Jurkat, Clone E6-1 (cell line): ENCODE measurements around the gene B9D2.

Experiments
- DNase-seq: peaks from one replicate; pipeline ENCODE4 v3.0.0-alpha.2; 2011; ENCODE audit warnings: low read depth, low spot score
- H3K4me3 ChIP-seq: 2 replicates; pipeline ENCODE4 v1.5.1; 2011; ENCODE audit warnings: mild to moderate bottlenecking, low read length, control low read depth, moderate library complexity

B9D2 gene

DNA sequence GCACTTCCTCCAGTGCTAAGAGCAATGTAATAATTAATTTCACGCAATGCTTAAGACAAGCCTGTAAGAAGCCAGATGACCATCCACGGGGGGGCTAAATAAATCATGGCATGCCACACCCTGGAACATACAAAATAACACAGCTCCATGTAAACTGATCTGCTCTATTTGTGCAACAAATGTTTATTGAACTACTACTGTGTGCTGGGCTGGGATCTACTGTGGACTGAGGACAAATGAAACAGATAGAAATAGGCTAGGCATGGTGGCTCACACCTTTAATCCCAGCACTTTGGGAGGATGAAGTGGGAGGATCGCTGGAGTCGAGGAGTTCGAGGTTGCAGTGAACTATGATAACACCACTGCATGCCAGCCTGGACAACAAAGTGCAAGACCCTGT, 31.5 kb downstream of the B9D2 start:
- no peak overlapping the region for H3K4me3 ChIP-seq
- no peak for DNase-seq

GRCh38 chr19:41332000-41332399, 31.9 kb downstream of the B9D2 start:
- H3K4me3 ChIP-seq: no peak overlapping the region
- no peak for DNase-seq

DNA sequence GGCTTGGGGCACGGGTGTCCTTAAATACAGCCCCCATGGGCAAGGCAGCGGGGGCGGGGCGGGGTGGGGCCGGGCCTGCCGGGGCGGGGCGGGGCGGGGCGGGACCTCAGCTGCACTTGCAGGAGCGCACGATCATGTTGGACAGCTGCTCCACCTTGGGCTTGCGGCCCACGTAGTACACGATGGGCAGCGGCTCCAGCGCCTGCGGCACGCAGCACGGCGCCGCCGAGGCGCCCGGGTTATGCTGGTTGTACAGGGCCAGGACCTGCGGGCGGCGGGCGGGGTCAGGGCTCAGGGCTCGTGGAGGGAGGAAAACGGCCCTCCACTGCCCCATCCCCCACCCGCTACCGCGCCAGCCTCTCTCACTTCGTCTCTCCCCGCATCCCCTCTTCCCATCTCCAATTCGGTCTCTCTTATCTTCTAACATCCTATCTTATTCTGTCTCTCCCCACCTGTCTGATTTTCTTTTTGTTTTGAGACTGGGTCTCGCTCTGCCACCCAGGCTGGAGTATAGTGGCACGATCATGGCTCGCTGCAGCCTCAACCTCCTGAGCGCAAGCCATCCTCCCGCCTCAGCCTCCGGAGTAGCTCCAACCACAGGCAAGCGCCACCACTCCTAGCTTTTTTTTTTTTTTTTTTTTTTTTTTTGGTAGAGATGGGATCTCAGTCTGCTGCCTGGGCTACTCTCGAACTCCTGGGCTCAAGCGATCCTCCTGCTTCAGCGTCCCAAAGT, 32.8 kb downstream of the B9D2 start:
- DNase-seq: no peak
- no peak overlapping the region for H3K4me3 ChIP-seq

- no peak for DNase-seq
- H3K4me3 ChIP-seq: no peak overlapping the region
Observed at GRCh38 chr19:41330481-41330880, 33.5 kb downstream of the B9D2 start.

DNA sequence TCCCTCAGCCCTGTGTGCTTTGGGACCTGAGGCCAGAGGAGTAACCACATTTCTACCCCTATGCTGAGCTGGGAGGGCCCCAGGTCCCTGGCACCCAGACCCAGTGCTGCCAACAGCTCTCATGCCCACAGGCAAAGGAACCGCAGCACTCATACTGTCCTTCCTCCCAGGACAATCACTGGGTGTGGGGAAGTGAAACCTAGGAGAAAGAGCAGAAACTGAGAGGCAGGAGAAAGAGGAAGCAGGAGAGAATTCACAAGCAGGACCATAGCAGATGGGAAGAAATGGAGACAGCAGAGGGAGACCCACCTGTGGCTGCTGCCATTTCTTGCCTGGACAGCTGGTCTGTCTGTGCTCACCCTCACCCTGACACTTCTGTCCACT, 35.1 kb downstream of the B9D2 start:
- H3K4me3 ChIP-seq: no peak overlapping the region
- DNase-seq: no peak

DNA sequence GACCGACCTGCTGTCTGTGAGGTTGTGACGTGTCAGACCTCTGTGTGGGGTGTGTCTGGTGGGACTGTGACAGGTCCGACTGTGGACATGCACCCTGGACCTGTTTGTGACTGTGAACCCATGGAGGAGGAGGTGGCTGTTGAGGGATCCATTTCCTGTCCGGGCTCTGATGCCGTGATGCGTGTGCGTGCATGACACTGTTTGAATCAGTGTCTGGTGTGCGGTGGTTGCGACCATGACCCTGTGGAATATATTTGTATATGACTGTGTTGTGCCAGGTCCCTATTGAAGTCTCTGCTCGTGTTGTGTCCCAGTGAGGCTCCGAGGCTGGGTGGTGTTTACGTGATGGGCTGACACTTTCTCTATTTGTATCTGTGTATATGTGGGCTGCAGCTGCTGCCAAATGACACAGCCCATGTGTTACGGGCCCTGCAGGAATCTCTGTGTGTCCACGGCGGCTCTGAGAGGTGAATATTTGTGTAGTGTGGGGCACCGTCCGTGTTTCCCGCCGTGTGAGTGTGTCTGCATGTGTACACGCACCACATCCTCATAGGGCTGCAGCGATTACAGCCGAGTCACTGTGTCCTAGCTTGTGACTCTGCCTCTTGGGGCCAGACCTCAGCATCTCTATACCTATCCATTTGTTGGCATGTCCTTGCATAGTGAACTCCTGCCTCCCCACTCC, 35.6 kb downstream of the B9D2 start:
- DNase-seq: no peak
- no peak overlapping the region for H3K4me3 ChIP-seq

- DNase-seq: no peak
- H3K4me3 ChIP-seq: no peak overlapping the region
Observed at GRCh38 chr19:41327576-41328156, 36.3 kb downstream of the B9D2 start.

- DNase-seq: no peak
- H3K4me3 ChIP-seq: no peak overlapping the region
Observed at GRCh38 chr19:41327076-41327575, 36.8 kb downstream of the B9D2 start.

DNA sequence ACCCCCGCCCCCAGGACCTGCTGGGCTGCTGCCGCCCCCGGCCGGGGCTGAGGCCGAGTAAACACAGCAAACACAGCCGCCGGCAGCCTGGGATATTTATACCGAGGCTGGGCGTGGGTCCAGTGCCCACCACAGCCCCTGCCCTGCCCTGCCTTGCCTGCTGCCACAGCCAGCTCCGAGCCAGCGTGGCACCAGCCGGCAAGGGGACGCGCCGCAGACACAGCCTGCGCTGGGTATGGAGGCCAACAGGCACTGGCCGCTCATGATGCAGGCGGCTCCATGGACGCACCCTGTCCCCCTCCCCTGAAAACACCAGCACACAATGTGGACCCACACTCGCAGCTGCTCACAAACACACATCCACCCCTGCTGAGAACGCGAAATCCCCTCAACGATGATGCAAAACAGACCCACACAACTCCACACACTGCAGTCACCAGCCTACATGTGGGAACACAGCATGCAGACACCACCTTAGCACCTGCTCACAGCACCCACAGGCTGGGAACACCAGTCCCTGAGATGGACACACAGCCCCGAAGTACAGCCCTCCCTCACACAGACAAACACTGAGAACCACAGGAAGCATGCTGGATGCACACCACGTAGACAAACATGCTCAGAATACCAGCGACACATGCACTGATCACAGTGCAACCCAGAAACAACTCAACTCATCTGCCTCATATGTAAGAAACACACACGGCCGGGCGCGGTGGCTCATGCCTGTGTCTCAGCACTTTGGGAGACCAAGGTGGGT, 37.8 kb downstream of the B9D2 start:
- H3K4me3 ChIP-seq: no peak overlapping the region
- DNase-seq: no peak

- no peak overlapping the region for H3K4me3 ChIP-seq
- DNase-seq: no peak
Observed at GRCh38 chr19:41325640-41325946, 38.4 kb downstream of the B9D2 start.

DNA sequence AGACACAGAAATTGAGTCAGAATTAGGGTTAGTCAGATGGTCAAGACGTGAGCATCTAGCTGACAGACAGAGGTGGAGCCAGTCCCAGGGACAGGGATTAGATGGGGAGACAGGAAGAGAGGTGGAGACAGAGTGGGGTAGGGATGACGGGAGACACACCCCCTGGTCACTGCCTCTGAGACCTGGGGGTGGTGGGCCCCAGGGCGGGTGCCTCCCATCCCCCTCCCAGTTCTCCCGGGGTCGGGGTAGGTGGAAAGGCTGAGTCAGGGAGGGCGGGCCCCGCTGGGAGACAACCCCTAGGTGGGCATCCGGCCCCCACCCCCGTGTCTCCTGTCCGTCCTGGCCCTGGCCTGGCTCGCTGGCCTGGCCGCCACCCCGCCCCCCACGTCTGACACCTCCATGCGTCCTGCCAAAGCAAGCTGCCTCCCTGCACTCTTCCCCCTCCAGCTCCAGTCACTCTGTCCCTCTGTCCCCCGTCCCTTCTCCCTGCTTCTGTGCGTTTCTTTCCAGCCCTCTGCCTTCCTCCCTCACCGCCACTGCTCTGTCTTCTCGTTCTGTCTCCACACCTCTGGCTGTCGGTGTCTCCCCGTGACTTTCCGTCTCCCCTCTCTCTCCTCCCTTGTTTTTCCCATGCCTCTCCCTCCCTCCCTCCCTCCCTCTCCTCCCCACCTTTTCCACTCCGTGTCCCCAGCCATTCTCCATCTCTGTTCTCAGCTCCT, 38.9 kb downstream of the B9D2 start:
- H3K4me3 ChIP-seq: no peak overlapping the region
- no peak for DNase-seq

GRCh38 chr19:41324231-41324702, 39.7 kb downstream of the B9D2 start:
- H3K4me3 ChIP-seq: no peak overlapping the region
- no peak for DNase-seq

DNA sequence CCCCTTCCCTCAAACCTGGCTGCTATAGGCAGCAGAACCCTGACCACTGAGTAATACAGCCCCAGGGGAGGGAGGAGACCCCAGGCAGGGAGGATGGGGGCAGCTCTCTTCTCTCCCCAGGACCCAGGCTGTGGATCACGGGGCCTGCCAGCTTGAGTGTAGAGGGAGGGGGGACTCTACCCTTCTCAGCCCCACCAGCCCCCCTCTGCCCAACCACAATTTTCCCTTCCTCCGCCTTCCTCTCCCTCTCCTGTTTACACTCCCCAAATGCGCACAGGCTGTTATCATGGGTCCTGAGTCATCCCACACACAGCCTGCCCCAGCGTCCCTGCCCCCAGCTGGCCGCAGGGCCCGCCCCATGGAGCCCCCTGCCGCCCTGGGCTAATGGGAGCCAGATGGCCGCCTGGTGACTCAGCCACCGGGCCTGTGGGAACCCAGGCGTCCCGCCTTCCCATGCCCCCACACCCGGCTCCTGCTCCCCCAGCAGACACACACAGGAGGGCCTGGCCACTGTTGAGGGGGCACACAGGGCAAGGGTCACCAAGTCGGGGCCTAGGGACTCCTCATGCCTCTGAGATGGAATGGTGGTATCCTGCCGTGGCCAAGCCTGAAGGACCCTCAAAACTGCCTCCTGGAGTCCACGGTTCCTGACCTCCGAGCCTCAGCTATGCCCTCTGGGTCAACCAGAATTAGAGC, 40.4 kb downstream of the B9D2 start:
- no peak overlapping the region for H3K4me3 ChIP-seq
- DNase-seq: no peak

DNA sequence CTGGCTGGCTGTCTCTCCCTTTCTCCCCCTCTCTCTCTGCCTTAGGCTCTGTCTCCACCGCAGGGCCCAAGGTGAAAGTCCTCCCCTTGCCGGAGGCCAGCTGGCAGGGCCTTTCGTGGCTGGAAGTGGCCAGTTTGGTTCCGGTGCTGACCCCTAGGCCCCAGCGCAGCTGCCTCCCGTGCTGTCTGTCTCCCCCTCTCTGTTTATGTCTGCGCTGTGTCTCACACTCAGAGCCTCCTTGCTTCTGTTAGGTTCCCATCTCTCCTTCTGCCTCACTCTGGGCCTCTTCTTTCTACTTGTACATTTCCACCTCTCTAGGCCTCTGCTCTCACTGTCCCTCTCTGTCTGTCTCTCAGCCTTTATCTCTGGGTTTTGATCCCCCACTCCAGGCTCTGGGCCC, 40.9 kb downstream of the B9D2 start:
- H3K4me3 ChIP-seq: no peak overlapping the region
- no peak for DNase-seq

GRCh38 chr19:41322451-41322850, 41.5 kb downstream of the B9D2 start:
- no peak for DNase-seq
- H3K4me3 ChIP-seq: no peak overlapping the region

- DNase-seq: no peak
- H3K4me3 ChIP-seq: no peak overlapping the region
Observed at GRCh38 chr19:41321600-41322270, 42.2 kb downstream of the B9D2 start.

GRCh38 chr19:41321204-41321599, 42.7 kb downstream of the B9D2 start:
- H3K4me3 ChIP-seq: no peak overlapping the region
- no peak for DNase-seq

GRCh38 chr19:41320568-41320967, 43.4 kb downstream of the B9D2 start:
- no peak overlapping the region for H3K4me3 ChIP-seq
- DNase-seq: no peak
